NOMO-1 treated with dmso at 0.1 percent for 144 hours (cell line): Measurements from ENCODE around the gene XPC.
"Not testable (repeated sequence)": the region's sequence is repeated elsewhere in the genome, so short reads cannot be mapped to it uniquely, and the experiment has no call there.

Experiments
- DNase-seq: peaks from one replicate; lab custom pipeline; 2025; ENCODE audit not compliant: unreplicated experiment; lab: John Stamatoyannopoulos, UW

The XPC gene

GRCh38 chr3:14122301-14122700 lies 56.1 kb downstream of the XPC start:
- no peak for DNase-seq

GRCh38 chr3:14121859-14122258 lies 56.5 kb downstream of the XPC start:
- DNase-seq = no peak

DNA sequence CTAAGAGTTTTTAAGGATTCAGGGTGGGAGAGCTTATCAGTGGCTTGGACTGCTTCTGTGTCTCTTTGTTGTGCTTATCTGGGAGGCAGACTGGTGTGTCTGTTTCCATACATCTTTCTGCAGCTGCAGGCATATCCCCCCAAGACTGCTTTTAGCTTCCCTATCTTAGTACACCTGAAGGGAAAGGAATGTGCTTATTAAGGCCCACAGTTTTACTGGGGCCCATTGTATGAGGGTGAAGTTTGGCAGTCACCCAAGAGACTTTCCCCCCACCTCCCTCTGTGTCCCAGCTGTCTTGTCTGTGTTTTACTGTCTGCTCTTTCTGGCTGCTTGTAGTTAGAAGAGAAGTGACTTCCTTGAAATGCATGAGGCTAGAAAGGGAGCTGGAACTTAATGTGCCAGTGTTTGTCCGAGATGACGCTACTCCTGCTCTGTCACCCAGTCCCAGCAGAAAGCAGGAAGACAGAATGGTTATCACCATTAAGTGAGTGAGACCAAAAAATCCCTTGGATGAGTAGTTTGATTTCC lies 57.4 kb downstream of the XPC start:
- DNase-seq = not testable (repeated sequence)

DNA sequence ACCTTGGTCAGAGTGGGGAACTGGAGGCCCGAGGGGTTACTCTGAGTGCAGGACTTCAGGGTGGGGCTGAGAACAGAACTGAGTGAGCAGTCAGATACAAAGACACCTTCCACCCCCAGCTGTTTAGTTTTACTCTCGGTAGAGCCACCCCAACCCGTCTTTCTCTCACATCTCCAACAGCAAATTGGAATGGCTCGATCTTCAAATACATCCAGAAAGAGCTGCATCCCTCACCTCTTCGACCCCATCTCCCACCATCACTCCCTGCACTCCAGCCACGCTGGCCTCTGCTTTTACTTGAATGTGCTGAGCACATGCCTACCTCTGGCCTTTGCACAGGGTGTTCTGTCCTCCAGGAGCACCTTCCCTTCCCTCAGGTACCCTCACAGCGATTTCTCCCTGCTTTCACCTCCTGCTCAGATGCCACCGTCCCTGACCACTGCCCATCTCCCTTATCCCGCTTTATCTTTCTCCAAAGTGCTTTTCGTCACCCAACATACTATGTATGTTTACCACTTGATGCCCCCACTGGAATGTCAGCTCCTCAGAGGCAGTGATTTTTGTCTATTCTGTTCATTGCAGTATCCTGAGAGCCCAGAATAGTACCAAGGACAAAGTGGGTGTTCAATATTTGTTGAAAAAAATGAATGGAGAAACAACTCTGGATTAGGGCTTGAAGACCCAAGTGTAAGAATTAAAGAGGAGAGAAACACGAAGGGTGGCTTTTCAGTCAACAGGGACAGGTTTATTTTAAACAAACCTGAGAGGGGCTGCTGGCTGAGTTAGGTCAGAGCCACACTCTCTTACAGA lies 58.1 kb downstream of the XPC start:
- no peak for DNase-seq

DNA sequence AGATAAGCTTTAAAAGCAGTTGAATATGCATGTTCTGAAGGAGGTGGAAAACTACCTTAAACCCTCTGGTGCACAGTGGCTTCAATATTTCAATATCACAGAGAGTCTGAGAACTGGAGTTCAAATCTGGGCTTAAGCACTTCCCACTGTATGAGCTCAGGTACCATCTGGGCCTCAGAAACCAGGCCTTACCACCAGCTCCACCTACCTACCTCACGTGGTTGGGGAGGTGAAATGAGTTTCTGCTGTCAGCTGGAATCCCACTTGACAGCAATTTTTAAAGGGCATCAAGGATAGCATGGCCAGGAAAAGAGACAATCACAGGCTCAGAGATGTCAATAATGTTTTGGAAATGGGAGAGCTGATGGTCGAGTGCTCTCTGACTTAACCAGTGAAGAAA lies 58.8 kb downstream of the XPC start:
- no peak for DNase-seq

GRCh38 chr3:14118400-14119381 lies 59.7 kb downstream of the XPC start:
- no peak for DNase-seq

GRCh38 chr3:14117468-14118399 lies 60.7 kb downstream of the XPC start:
- no peak for DNase-seq

- DNase-seq = no peak
Observed at GRCh38 chr3:14113965-14114635, 64.3 kb downstream of the XPC start.

GRCh38 chr3:14110699-14111098 lies 67.7 kb downstream of the XPC start:
- DNase-seq = no peak

DNA sequence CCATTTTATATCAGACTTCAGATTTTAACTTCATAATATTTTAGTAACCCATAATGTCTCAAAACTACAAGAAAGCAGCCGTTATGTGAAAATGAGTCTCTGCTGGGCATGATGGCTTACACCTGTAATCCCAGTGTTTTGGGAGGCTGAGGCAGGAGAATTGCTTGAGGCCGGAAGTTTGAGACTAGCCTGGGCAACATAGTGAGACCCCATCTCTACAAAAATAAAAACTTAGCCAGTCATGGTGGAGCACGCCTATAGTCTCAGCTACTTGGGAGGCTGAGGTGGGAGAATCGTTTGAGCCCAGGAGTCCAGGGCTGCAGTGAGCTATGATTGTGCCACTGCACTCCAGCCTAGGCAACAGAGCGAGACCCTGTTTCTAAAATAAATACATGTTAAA lies 68.6 kb downstream of the XPC start:
- DNase-seq = not testable (repeated sequence)

DNA sequence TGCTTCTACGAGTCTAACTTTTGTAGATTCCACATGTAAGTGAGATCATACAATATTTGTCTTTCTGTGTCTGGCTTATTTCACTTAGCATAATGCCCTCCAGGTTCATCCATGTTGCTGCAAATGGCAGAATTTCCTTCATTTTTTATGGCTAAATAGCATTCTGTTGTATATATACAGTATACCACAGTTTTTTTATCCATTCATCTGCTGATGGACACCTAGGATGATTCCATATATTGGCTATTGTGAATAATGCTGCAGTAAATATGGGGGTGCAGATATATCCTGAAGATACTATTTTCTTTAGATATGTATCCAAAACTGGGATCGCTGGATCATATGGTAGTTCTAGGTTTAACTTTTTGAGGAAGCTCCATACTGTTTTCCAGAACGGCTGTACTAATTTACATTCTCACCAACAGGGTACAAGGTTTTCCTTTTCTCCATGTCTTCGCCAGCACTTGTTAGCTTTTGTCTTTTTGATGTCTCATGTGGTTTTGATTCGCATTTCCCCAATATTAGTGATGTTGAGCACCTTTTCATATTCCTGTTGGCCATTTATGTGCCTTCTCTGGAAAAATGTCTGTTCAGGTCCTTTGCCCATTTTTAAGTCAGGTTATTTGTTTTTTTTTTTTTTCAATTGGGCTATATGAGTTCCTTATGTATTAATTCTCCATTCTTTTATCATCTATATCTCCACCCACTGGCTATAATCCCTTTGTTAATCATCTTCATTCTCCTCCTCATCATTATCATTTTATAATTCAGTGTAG lies 80.6 kb downstream of the XPC start:
- no peak for DNase-seq

- no peak for DNase-seq
Observed at GRCh38 chr3:14096742-14097141, 81.7 kb downstream of the XPC start.
